PC-9 (cell line): ENCODE results near the gene PCGF3.

Experiments used
- CTCF ChIP-seq: fragments of 200-600 bp; sonication (generic); conservative IDR thresholded peaks from 2 replicates; pipeline ENCODE4 v1.6.1; 2017; ENCODE audit warnings: mixed run types, antibody characterized with exemption, mild to moderate bottlenecking, moderate library complexity
- EZH2 ChIP-seq: fragments of 200-600 bp; sonication (generic); IDR thresholded peaks from 2 replicates; pipeline ENCODE4 v1.8.0; 2017; ENCODE audit warnings: antibody characterized with exemption, low read depth

- TF ChIP-seq CTCF, result no peak
- no peak for TF ChIP-seq EZH2
Observed at GRCh38 chr4:818106-818921, 112.7 kb downstream of the PCGF3 start.
